ENCODE data around the gene C5orf52.
"Not testable (repeated sequence)": the region's sequence is repeated elsewhere in the genome, so short reads cannot be mapped to it uniquely, and the experiment has no call there.

DNA sequence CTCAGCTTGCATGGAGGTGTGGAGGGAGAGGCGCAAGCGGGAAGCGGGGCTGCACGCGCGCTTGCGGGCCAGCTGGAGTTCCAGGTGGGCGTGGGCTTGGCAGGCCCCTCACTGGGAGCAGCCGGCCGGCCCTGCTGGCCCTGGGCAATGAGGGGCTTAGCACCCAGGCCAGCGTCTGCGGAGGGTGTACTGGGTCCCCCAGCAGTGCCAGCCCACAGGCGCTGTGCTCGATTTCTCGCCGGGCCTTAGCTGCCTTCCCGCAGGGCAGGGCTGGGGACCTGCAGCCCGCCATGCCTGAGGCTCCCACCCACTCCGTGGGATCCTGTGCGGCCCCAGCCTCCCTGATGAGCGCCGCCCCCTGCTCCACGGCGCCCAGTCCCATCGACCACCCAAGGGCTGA is 22.5 kb downstream of the C5orf52 start:
- TF ChIP-seq, protein P1, sequence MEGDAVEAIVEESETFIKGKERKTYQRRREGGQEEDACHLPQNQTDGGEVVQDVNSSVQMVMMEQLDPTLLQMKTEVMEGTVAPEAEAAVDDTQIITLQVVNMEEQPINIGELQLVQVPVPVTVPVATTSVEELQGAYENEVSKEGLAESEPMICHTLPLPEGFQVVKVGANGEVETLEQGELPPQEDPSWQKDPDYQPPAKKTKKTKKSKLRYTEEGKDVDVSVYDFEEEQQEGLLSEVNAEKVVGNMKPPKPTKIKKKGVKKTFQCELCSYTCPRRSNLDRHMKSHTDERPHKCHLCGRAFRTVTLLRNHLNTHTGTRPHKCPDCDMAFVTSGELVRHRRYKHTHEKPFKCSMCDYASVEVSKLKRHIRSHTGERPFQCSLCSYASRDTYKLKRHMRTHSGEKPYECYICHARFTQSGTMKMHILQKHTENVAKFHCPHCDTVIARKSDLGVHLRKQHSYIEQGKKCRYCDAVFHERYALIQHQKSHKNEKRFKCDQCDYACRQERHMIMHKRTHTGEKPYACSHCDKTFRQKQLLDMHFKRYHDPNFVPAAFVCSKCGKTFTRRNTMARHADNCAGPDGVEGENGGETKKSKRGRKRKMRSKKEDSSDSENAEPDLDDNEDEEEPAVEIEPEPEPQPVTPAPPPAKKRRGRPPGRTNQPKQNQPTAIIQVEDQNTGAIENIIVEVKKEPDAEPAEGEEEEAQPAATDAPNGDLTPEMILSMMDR (IDR thresholded peaks at IDR 0.05): not testable (repeated sequence)
- not testable (repeated sequence) for TF ChIP-seq POLR2AphosphoS5, POLR2A (IDR thresholded peaks at IDR 0.05)

Data from breast epithelium (tissue), 3 donors.